Effector CD4-positive, alpha-beta T cell (primary cell): ENCODE measurements around the gene MECP2.
"Not testable (repeated sequence)": the region's sequence is repeated elsewhere in the genome, so short reads cannot be mapped to it uniquely, and the experiment has no call there.

Experiments
- DNase-seq: peaks from one replicate; pipeline ENCODE4 v3.0.0-alpha.2; 2020

MECP2 gene

GRCh38 chrX:153988493-153988892 is 109.0 kb downstream of the MECP2 start:
- DNase-seq, result no peak

GRCh38 chrX:153984351-153985178 is 113.0 kb downstream of the MECP2 start:
- no peak for DNase-seq

GRCh38 chrX:153983321-153983801 is 114.2 kb downstream of the MECP2 start:
- DNase-seq, result no peak

- peak; percentile 49 for DNase-seq
Observed at GRCh38 chrX:153981771-153982533, 115.6 kb downstream of the MECP2 start.

GRCh38 chrX:153981231-153981630 is 116.3 kb downstream of the MECP2 start:
- no peak for DNase-seq

GRCh38 chrX:153980394-153980793 is 117.1 kb downstream of the MECP2 start:
- DNase-seq, result not testable (repeated sequence)

- DNase-seq, result no peak
Observed at GRCh38 chrX:153974726-153975286, 122.7 kb downstream of the MECP2 start.

- DNase-seq, result no peak
Observed at GRCh38 chrX:153974003-153974725, 123.4 kb downstream of the MECP2 start.

GRCh38 chrX:153973127-153974002 is 124.2 kb downstream of the MECP2 start:
- no peak for DNase-seq

GRCh38 chrX:153972368-153973126 is 125.0 kb downstream of the MECP2 start, which contains the start of gene TMEM187:
TSS of gene TMEM187 (plus strand) at chrX:153972754. CDS start at chrX:153982063, 9,309 bp downstream.
- DNase-seq, result peak; percentile 85
